BLaER1 treated with 17β-estradiol and CSF1 and Interleukin-3, amounts not matched to agents 10 nM and 100 nM (cell line): ENCODE results near the gene MBD6.

Experiments used
- H3K27ac ChIP-seq, 11 experiments: shearing (Covaris generic); formaldehyde crosslinking; 2 replicates each; pipeline ENCODE4 v1.8.1; 2022
- H3K27me3 ChIP-seq, 11 experiments: shearing (Covaris generic); formaldehyde crosslinking; 2 replicates each; pipeline ENCODE4 v1.8.1; 2022
- H3K36me3 ChIP-seq, 11 experiments: shearing (Covaris generic); formaldehyde crosslinking; 2 replicates each; pipeline ENCODE4 v1.8.1; 2022
- H3K4me1 ChIP-seq, 10 experiments: shearing (Covaris generic); formaldehyde crosslinking; 2 replicates each; pipeline ENCODE4 v1.8.1; 2022
- H3K4me2 ChIP-seq, 11 experiments: shearing (Covaris generic); formaldehyde crosslinking; 2 replicates each; pipeline ENCODE4 v1.8.1; 2022
- H3K4me3 ChIP-seq, 10 experiments: shearing (Covaris generic); formaldehyde crosslinking; 2 replicates each; pipeline ENCODE4 v1.8.1; 2022
- H3K9ac ChIP-seq, 11 experiments: shearing (Covaris generic); formaldehyde crosslinking; 2 replicates each; pipeline ENCODE4 v1.8.1; 2022
- H3K9me3 ChIP-seq, 11 experiments: shearing (Covaris generic); formaldehyde crosslinking; replicated peaks in 1 of 11; 2 replicates each; pipeline ENCODE4 v1.8.1; 2022
- H4K20me1 ChIP-seq, 11 experiments: shearing (Covaris generic); formaldehyde crosslinking; 2 replicates each; pipeline ENCODE4 v1.8.1; 2022
- Cebpa-rat ChIP-seq, 11 experiments: shearing (Covaris generic); IDR thresholded peaks; 2 replicates each; pipeline ENCODE4 v1.8.1; 2022

MBD6 gene

DNA sequence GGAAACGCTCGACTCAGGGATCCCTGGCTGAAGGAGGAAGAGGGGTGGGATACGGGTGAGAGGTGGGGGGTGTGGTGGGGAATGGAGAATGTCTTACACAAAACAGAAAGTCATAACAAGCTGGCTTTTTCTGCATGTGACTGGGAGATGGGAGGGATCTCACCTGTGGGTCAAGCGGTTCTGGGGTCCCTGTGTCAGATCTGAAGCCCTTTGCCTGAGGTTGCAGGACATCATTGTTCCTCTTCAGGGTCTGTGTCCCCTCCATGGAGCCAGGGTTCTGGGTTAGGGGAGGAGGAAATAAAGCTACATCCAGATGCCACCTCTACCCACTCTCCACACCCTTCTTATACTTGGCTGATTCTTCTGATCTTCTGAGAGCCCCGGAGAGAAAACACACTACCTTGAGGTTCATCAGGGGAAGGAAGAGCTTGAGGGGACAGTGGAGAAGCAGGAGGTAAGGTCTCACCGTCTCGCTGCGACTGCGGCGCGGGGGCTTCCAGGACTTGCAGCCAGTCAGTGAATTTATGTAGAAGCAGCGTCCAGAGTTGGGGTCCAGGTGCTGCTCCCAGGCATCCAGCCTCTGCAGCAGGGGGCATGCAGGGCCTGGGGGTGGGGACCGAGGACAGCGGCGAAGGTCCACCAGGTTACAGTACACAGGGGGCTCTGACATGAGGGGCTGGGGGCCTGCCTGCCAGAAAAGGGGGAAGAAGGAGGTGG lies 45.5 kb upstream of the MBD6 start:
- peaks cover 58 to 84% (median 68%) of the 10 kb centered on the region in 10 experiments for H3K4me1 ChIP-seq
- H3K27me3 ChIP-seq: no peaks in the 10 kb centered on the region; a peak in 3 of 22 replicates
- peaks cover 17 to 39% (median 34%) of the 10 kb centered on the region in 11 experiments; a peak in 19 of 22 replicates for H3K36me3 ChIP-seq
- H3K4me3 ChIP-seq: peak overlapping the region; percentile 56 to 88 (median 74)
- no peak for TF ChIP-seq Cebpa-rat (IDR thresholded peaks at IDR 0.05)
- H3K9ac ChIP-seq: peak overlapping the region; percentile 80 to 91 (median 83)
- H3K9me3 ChIP-seq: no peaks in the 10 kb centered on the region
- H3K27ac ChIP-seq: peak overlapping the region; percentile 76 to 92 (median 84)
- peak overlapping the region; percentile 97 to 100 (median 99) for H3K4me2 ChIP-seq
- H4K20me1 ChIP-seq: peaks cover 0 to 39% (median 14%) of the 10 kb centered on the region in 11 experiments; a peak in 10 of 22 replicates

DNA sequence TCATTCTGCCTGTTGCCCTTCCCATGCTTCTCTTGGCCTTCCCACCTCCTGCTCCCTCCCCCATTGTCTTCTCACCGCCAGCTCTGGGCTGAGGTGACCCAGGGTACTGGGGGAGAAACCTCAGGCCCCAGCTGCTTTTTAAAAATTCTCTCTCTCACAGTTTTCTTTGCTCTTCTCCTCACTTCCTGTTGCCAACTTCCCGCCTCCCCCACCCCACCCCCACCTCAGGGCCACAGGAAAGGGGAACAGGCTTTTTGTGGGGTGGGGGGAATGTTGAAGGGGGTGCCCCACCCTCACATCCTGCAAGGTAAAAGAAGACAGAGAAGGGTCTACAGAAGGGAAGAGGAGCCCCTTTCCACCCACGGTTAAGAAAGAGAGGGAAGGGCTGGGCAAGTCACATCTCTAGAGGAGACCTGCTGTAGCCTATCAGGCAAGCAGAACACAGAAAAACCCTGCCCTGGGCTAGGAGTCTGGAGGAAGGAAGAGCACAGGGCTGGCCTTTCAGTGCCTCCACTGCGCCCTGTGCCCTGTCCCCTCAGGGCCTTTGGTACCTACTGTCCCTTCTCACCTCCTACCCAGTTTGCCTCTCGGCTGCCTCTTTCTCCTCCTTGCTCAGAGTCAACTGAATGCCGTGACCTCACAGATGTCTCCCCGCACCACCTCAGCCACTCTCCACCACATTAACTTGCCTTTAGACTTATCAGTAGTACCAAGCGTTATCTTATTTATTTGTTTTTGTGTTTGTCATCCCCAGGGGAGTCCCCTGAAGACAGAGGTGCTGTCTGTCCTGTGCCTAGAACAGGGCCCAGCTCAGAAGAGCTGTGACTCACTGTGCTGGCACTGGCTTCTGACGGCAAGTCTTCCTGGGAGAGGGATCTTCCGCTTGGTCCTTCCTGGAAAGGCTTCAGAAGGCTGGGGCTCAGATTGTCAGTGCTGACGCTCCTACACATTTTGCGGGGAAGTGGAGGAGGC lies 44.6 kb upstream of the MBD6 start:
- no peaks in the 10 kb centered on the region; a peak in 3 of 22 replicates for H3K27me3 ChIP-seq
- H3K4me2 ChIP-seq: peak overlapping the region; percentile 97 to 100 (median 99)
- peaks cover 13 to 30% (median 25%) of the 10 kb centered on the region in 11 experiments; a peak in 19 of 22 replicates for H3K36me3 ChIP-seq
- H3K4me1 ChIP-seq: peaks cover 58 to 76% (median 66%) of the 10 kb centered on the region in 10 experiments
- H3K27ac ChIP-seq: peak overlapping the region; percentile 76 to 92 (median 84)
- H3K9me3 ChIP-seq: no peaks in the 10 kb centered on the region
- H3K4me3 ChIP-seq: peak overlapping the region; percentile 56 to 88 (median 74)
- no peak for TF ChIP-seq Cebpa-rat (IDR thresholded peaks at IDR 0.05)
- peak overlapping the region; percentile 80 to 91 (median 83) for H3K9ac ChIP-seq
- peaks cover 0 to 30% (median 10%) of the 10 kb centered on the region in 11 experiments; a peak in 10 of 22 replicates for H4K20me1 ChIP-seq

DNA sequence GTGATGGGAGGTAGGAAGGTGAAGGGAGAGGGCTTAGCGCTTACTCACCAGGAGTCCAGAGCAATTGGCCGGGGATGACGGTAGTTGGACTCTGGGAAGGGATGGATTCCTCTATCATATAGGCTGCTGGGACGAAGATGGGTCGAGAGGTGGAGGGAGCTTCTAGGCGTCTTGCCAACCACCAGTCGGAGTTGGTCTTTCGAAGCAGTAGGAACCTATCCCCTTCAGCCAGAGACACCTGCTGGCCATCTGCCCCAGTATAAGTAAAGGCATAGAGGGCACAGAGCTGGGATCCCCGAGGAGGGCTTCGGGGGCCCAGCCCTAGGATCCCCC lies 43.6 kb upstream of the MBD6 start:
- H3K27ac ChIP-seq: peak overlapping the region; percentile 76 to 92 (median 84)

DNA sequence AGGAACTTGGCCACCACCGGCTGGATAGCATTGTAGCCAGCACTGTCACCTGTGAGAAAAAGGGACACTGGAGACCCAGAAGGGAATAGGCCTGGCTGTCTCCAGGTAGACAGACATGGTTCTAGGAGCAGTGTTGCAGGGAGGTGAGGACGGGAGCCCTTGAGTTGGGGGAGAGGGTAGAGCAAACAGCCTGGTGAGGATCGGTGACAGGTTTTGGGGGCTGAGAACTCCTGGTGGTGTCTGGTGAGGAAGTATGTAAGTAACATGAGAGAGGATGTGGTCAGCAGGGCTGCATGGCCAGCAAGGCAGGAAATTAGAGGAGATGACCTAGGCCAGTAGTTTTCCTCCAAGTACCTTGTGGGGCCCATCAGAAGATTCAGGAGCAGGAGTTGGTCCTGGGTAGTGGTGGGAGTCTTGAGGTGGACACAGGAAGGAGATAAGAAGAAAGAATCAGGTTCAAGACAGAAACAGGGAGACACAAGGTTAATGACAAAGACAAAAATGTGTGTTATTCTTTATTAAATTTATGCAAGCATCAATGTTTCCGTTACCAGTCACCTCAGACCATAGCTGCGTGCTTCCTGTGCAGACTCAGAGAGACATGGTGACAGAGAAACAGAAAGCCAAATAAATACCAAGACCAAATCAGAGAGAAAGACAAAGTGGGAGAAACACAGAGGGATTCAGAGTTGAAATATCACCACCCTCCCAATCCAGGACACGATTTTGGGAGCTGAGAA lies 43.1 kb upstream of the MBD6 start, which contains the start of gene ARHGAP9:
Gene ARHGAP9, minus strand, starts transcription at position 491 of the 740 bp plus-strand sequence. Its CDS starts 460 bp downstream, at position 31.
- Histone ChIP-seq H3K27me3 (no peaks in the 10 kb centered on the region; a peak in 3 of 22 replicates), H3K4me2 (peak within 1 kb of the TSS; percentile 97 to 100 (median 99)), H3K9me3 (no peaks in the 10 kb centered on the region), H3K4me1 (peaks cover 50 to 65% (median 58%) of the 10 kb centered on the region in 10 experiments), H3K27ac (peak within 1 kb of the TSS; percentile 76 to 92 (median 84)), H3K36me3 (peaks cover 4 to 15% (median 10%) of the 10 kb centered on the region in 11 experiments; a peak in 19 of 22 replicates), H3K4me3 (peak within 1 kb of the TSS in 9 of 10 experiments; percentile 6 to 88 (median 40); a peak in 12 of 20 replicates), H3K9ac (peak within 1 kb of the TSS; percentile 50 to 91 (median 82); a peak in 21 of 22 replicates), H4K20me1 (peaks cover 0 to 15% (median 3%) of the 10 kb centered on the region in 11 experiments; a peak in 9 of 22 replicates)
- no peak for TF ChIP-seq Cebpa-rat (IDR thresholded peaks at IDR 0.05)

More for the DNA sequence above, 43.6 kb upstream of the MBD6 start:
- H3K9me3 ChIP-seq: no peaks in the 10 kb centered on the region
- peak overlapping the region; percentile 97 to 100 (median 99) for H3K4me2 ChIP-seq
- H4K20me1 ChIP-seq: peaks cover 0 to 20% (median 7%) of the 10 kb centered on the region in 11 experiments; a peak in 9 of 22 replicates
- peak overlapping the region in 10 of 11 experiments; percentile 43 to 91 (median 73); a peak in 13 of 22 replicates for H3K9ac ChIP-seq
- TF ChIP-seq Cebpa-rat (IDR thresholded peaks at IDR 0.05): no peak
- H3K4me1 ChIP-seq: peaks cover 55 to 70% (median 60%) of the 10 kb centered on the region in 10 experiments
- no peaks in the 10 kb centered on the region; a peak in 3 of 22 replicates for H3K27me3 ChIP-seq
- H3K4me3 ChIP-seq: peak overlapping the region in 8 of 10 experiments; percentile 6 to 88 (median 58); a peak in 10 of 20 replicates
- H3K36me3 ChIP-seq: peaks cover 9 to 20% (median 15%) of the 10 kb centered on the region in 11 experiments; a peak in 19 of 22 replicates

DNA sequence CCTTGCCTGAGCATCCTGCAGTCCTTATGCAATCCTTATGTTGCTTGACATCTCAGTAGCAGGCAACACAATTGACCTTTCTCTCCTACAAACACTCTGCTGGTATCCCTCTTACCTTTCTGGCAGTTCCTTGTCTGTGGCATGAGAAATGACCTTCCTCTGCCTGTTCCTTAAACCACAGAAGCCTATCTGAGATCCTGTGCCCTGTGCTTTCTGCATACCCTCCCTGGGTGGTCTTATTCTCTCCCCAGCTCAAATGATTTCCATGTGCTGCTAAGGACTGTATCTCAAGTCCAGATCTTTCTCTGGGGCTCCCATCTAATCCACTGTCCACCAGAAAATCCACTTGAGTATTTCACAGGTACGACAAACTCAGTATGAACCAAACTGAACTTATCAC lies 41.0 kb upstream of the MBD6 start:
- H3K36me3 ChIP-seq: no peaks in the 10 kb centered on the region
- H3K4me3 ChIP-seq: no peak overlapping the region
- no peaks in the 10 kb centered on the region for H4K20me1 ChIP-seq
- peaks cover 34 to 44% (median 40%) of the 10 kb centered on the region in 10 experiments for H3K4me1 ChIP-seq
- H3K27me3 ChIP-seq: no peaks in the 10 kb centered on the region
- TF ChIP-seq Cebpa-rat (IDR thresholded peaks at IDR 0.05): no peak
- no peak overlapping the region for H3K27ac ChIP-seq
- no peaks in the 10 kb centered on the region for H3K9me3 ChIP-seq
- no peak overlapping the region for H3K9ac ChIP-seq
- 0 out of 22 replicates have a peak overlapping the region, but pooled peaks of 1 of the 11 experiments have one; percentile 100 for H3K4me2 ChIP-seq

DNA sequence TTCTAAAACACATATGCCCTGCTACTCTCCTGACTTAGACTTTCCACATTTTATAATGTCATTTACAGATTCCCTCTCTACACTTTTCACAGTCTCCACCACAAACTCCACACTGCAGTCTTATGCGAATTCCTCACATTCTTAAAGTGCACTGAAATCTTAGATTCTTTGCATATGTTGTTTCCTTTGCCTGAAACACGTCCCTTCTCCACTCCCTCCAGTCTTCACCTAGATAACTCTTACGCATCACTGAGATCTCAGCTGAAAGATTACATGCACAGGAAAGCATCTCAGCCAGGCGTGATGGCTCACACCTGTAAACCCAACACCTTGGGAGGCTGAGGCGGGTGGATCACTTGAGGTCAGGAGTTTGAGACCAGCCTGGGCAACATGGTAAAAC lies 39.2 kb upstream of the MBD6 start:
- H3K4me3 ChIP-seq: no peak overlapping the region
- H3K4me2 ChIP-seq: no peak overlapping the region
- H3K9ac ChIP-seq: no peak overlapping the region

DNA sequence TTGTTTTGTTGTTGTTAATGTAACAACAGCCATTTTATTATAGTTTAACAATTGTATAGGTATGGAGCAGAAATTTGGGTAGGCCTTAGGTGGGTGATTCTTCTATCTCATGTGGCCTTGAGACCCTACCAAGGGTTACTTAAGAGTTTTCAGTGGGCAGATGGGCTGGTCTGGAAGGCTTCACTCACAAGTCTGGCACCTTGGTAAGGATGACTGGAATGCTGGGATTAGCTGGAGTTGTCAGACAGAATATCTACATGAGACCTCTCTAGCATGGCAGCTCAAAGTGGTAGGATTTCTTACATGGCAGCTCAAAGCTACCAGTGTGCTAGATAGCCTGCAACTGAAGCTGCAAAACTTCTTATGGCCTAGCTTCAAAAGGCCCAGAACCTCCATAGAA lies 36.9 kb upstream of the MBD6 start:
- H3K4me1 ChIP-seq: peaks cover 18 to 40% (median 26%) of the 10 kb centered on the region in 10 experiments
- H3K27ac ChIP-seq: no peak overlapping the region
- no peak for TF ChIP-seq Cebpa-rat (IDR thresholded peaks at IDR 0.05)
- no peak overlapping the region for H3K4me2 ChIP-seq
- no peak overlapping the region for H3K9ac ChIP-seq
- peaks cover 18 to 21% (median 19%) of the 10 kb centered on the region in 11 experiments for H3K36me3 ChIP-seq
- H3K9me3 ChIP-seq: no peaks in the 10 kb centered on the region
- H3K27me3 ChIP-seq: no peaks in the 10 kb centered on the region
- peaks cover 0 to 24% (median 18%) of the 10 kb centered on the region in 11 experiments; a peak in 16 of 22 replicates for H4K20me1 ChIP-seq
- no peak overlapping the region for H3K4me3 ChIP-seq

More for the DNA sequence above, 39.2 kb upstream of the MBD6 start:
- H3K27me3 ChIP-seq: no peaks in the 10 kb centered on the region
- H3K4me1 ChIP-seq: peaks cover 28 to 42% (median 33%) of the 10 kb centered on the region in 10 experiments
- H4K20me1 ChIP-seq: peaks cover 0 to 2% (median 0%) of the 10 kb centered on the region in 11 experiments; a peak in 4 of 22 replicates
- H3K36me3 ChIP-seq: no peaks in the 10 kb centered on the region
- no peak overlapping the region for H3K27ac ChIP-seq
- no peak for TF ChIP-seq Cebpa-rat (IDR thresholded peaks at IDR 0.05)
- no peaks in the 10 kb centered on the region for H3K9me3 ChIP-seq
